ENCODE data around the gene PLXNA4.

The PLXNA4 gene

DNA sequence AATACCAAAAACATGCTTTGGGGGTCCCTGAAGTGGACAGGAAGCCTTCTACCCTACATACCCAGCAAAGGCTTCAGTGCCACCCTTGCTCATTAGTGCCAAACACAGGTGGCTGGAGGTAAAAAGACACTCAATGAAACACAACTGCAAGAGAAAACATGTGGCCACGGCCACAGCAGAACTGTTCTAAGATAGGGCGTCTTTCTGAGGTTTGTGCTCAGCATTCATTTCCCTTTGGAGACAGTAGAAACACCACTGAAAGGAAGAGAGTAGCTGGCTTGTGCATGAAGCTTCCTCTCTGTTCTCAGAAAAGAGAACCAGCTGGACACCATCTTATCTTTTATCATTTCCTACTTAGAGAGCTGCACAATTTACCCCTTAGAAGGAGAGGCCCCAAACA is 143.0 kb downstream of the PLXNA4 start:
- DNase-seq: no peak

- no peak for DNase-seq
These were observed 145.1 kb downstream of the PLXNA4 start for GRCh38 chr7:132430861-132431822.

GRCh38 chr7:132430041-132430855 is 146.0 kb downstream of the PLXNA4 start:
- no peak for DNase-seq

DNA sequence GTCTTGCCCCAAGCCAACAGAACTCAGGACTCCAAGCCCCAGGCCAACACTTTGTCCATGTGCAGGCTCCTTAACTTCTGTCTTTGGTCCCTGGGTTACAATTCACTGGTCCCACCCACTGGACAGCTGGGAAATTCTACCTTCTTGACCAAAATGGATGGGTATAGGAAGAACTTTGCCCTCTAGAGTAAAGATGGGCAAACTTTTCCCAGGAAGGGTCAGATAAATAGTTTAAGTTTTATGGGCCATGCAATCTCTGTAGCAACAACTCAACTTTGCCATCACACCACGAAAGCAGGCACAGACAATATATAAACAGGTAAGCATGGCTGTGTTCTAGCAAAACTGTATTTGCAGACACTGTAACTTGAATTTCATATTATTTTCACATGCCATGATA is 147.1 kb downstream of the PLXNA4 start:
- DNase-seq: no peak

GRCh38 chr7:132428247-132428919 is 147.9 kb downstream of the PLXNA4 start:
- no peak for DNase-seq

- DNase-seq: no peak
These were observed 150.3 kb downstream of the PLXNA4 start for GRCh38 chr7:132425942-132426341.

- no peak for DNase-seq
These were observed 151.2 kb downstream of the PLXNA4 start for GRCh38 chr7:132424821-132425724.

- no peak for DNase-seq
These were observed 152.0 kb downstream of the PLXNA4 start for GRCh38 chr7:132424277-132424676.

GRCh38 chr7:132423594-132424200 is 152.6 kb downstream of the PLXNA4 start:
- no peak for DNase-seq

DNA sequence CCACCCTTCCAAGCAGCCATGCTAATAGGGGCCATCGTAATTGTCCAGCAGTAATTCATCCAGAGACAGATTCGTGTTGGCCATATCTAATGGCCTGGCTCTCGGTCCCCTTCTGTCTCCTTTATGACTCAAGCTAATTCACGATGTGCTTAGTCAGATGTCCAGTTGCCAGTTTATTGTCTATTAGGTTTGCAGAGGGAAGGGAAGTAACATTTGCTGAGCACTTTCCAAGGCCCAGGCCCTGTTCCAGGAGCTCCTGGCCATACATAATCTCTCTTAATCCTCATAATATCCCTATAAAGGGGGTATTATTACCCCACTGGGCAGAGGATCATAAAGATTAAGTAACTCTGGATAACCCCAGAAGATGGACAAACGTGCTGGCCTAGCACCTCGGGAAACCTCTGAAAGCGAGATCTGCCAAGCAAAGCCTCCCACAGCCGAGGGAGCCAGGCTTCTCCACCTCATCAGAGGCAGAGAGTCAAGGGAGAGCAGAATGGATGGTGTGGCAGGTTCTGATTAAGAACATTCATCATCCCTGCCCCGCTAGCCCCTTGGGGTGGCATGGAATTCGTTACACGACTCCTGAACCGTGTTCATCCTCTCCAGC is 153.7 kb downstream of the PLXNA4 start:
- no peak for DNase-seq

DNA sequence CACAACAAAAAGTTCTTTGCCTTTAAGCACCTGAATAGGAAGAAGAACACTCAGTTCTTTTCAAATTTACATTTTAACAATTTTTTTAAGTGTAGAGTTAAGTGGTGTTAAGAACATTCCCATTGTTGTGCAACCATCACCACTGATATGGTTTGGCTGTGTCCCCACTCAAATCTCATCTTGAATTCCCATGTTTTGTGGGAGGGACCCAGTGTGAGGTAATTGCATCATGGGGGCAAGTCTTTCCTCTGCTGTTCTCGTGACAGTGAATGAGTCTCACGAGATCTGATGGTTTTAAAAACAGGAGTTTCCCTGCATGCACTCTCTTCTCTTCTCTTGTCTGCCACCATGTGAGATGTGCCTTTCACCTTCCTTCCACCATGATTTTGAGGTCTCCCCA is 155.7 kb downstream of the PLXNA4 start:
- no peak for DNase-seq

GRCh38 chr7:132419542-132419941 is 156.7 kb downstream of the PLXNA4 start:
- no peak for DNase-seq

GRCh38 chr7:132418840-132419239 is 157.4 kb downstream of the PLXNA4 start:
- DNase-seq: no peak

GRCh38 chr7:132417103-132417906 is 159.0 kb downstream of the PLXNA4 start:
- DNase-seq: no peak

DNA sequence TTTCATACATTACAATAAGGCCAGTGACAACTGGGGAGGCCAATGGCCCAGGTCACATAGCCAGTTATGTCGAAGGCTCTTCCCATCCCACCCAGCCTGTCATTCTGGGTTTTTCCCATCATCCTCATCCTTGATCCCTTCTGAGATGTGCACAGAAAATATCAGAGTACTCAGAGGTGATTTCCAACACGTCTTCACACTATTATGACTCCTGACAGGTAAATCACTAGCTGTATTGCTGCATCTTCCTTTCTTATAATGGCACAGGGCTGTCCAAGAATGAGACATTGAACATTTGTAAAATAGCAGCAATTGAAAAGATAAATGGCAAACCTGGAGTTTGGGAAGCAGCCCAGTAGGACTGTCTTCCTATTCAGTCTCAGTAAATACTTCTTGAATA is 159.9 kb downstream of the PLXNA4 start:
- no peak for DNase-seq

DNA sequence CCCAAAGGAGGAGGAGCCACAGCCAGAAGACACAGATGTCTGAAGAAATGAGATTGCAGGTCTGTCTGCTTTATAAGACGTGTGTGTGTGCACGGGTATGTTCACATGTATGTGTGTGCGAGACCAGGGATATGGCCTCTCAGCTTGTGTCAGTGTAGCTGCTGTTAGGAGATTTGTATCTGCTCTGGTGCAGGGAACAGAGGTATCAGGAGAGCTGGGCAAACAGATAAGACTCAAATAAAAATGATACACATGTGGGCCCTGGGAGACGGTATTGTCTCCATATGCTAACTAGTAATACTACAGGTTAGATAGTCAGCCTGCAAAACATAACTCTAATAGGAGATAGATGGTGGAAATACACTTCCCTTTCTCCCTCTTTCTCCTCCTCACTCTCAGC is 161.0 kb downstream of the PLXNA4 start:
- DNase-seq: no peak

DNA sequence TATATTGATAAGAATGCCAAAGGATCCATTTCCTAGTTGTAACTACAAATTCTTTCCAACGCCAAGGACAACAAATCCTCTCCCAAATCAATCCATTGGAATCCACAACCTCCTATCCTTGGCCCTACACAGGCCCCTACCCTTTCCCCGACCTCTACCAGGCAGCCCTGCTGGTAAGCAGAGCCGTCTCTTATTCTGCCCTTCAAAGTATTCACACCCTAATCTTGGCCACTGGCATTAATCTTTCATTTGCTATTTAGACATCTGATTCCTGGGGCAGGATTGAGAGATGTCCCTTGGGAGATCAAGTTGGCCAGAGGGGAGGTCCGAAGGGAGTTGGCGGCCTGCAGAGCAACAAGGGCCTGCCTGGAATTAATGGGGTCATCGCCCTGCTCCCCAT is 161.4 kb downstream of the PLXNA4 start:
- DNase-seq: no peak

- no peak for DNase-seq
These were observed 163.8 kb downstream of the PLXNA4 start for GRCh38 chr7:132412435-132412834.

DNA sequence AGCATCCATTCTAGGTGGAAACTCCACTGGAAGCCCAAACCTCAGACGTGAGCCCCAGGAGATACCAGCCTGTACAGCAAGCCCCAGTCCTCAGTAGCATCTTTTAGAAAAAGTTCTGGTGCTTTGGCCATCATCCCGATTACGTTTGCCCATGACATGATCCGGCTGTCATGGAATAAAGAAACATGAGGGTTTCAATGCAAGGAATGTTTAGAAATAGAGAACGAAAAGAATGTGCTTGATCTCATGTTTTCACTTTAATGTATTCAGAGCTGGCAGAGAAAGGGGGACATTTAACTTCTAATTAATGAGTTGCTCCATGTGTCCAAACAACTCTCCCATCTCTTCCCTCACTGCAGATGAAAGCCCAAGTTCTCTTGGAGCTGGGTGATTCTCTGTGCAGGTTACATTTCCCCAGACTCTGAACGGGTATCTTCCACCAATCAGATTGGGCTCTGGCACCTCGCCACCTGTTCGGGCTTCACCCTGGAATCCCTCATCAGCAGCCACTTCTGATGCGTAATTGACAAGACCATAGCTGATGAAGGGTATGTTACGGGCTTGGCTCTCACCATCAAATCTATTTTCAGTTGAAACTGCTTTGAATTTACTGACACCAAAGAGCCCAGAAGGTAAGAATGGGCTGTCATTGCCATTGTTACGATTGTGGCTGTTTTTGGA is 165.3 kb downstream of the PLXNA4 start:
- DNase-seq: no peak

- no peak for DNase-seq
These were observed 165.9 kb downstream of the PLXNA4 start for GRCh38 chr7:132410385-132410784.
